SIG-M5 treated with dmso at 0.1 percent for 504 hours (cell line): ENCODE results near the gene UBE3B.

Experiments used
- DNase-seq: peaks from one replicate; lab custom pipeline; 2025; ENCODE audit not compliant: unreplicated experiment; lab: John Stamatoyannopoulos, UW

The UBE3B gene

GRCh38 chr12:109448707-109449390, 28.6 kb upstream of the UBE3B start:
- DNase-seq, result no peak

DNA sequence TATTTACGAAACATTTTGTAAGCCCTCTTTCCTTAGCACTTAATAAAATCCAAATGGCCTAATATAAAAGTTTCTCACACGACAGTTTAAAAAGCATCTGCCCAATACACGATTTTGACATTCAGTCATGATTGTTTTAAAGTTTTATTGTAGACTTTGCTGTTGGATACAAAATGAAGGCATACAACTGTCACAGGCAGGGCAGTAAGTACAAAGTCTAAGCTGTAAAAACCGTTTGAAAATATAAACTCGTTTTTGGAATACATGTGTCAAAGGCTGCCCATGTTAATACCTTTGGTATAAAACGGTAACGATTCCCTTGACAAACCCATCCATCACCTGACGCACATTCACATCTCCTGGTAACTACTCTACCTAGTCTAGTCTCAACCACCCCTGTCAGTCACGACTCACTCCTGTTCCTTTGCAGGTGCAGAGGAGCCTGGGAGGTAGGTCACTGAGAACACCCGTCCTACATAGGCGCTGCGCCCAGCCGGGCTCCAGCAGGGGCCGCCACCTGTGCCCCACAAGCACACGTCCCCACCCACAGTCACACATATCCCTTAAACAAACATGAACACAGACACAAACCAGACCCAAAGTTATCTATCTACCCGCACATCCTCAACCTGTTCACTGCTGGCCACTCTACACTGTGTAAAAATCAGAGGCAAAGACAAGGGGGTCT, 27.4 kb upstream of the UBE3B start:
- no peak for DNase-seq

DNA sequence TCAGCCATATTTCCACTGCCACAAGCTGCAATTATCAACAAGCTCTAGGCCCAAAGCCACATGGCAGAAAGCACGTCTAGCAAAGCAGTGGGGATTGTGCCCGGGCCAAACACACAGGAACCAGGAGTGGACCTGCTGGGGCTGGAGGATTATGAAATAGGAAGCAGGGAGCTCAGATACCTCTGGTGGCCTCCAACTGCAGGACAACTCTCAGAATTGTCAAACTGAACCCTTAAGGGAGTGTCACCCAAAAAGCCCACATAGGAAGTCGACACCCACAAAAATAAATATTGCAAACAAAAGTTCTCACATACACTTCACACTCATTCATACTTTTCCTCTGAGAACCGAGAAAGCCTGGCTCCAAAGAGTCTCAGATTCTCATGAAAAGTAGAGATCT, 26.5 kb upstream of the UBE3B start:
- no peak for DNase-seq

DNA sequence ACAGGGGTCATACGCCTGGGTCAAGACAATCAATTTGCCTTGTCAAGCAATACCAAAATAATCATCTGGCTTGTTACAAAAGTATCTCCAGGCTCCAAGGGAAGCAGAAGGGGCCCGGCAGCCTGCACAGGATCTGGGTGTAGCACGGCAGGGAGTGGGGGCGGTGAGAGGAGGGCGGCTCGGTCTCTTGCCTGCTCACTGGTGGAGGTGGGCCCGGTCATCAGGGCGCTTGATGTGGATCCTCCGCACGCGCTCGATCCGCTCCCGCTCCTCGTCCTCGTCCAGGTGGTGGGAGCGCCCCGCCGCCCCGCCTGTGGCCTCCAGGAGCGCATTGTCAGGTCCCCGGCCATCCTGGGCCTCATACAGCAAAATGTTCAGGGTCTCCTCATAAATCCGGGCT, 26.0 kb upstream of the UBE3B start:
- DNase-seq, result no peak

DNA sequence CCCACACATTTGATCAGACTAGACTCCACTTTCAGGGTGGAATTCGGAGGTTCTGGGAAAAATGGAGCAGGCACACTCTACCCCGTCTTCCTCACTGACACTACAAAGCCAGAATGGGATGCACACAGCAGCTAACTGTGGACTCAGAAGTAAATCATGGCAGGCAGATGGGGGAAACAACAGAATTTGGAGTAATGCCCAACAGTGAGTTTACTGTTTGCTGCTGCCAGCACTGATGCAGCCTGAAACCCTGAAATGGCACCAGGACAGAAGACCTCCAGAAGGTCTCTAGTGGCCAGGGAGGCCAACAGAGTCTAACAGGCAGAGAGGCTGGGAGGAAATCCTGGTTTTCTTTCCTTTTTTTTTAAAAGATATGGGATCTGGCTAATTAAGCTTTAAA, 24.9 kb upstream of the UBE3B start:
- DNase-seq, result no peak

DNA sequence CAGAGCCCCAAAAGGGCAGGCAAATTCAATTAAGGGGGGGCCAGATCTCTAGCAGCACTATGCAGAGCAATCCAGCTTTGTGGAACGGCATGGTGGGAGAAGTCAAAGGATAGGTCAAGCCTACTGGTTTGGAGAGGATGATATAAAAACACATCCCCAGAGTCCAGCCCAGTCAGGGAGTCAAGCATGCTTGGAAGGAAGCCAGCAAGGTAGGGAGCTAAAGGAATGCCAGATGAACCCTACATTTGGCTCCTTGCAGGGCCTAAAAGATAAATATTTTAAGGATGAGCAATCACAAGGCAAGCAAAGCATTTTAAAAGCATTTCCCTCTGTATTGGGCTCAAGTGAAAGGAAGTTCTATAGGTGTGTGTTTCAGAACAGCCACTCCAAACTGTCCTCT, 21.7 kb upstream of the UBE3B start:
- DNase-seq, result no peak

GRCh38 chr12:109458086-109458485, 19.3 kb upstream of the UBE3B start:
- DNase-seq, result no peak

DNA sequence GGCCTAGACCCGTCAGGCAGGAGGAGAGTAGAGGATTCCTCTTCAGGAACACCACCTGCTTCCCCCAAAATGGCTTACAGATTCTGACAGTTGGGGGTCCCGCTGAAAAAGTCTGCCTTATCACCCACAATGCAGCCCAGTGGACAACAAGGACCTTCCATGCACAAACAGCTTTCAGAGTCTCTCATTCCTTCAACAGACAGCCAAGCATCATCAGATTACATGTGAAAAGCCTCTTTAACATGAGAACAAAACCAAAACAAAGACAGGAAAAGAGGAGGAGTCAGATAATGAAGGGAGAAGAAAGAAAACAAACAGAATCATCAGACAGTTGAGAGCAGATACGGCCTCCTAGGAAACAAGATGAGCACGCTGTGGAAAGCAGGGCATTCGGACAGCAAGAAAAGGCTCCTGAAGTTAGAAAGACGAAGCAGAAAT, 18.6 kb upstream of the UBE3B start:
- DNase-seq, result no peak

DNA sequence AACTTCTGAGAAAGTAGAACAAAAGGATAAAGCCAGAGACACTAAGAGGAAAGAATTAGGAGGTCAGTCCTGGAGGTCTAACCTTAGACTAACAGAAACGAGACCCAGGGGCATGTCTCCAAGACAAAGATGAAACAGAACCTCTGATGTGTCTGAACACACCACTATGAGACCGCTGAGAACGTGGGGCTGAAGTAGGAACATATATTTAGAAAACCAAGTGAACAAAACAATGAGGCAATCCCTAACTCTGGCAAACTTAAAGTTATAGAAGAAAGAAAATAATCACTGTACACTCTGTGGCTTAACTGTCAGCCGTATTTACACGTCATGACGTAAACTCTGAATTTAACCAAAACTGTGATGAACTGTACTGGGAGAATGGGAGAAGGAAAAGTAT, 18.2 kb upstream of the UBE3B start:
- DNase-seq, result no peak

- DNase-seq, result no peak
These were observed 16.9 kb upstream of the UBE3B start for GRCh38 chr12:109460538-109460937.

DNA sequence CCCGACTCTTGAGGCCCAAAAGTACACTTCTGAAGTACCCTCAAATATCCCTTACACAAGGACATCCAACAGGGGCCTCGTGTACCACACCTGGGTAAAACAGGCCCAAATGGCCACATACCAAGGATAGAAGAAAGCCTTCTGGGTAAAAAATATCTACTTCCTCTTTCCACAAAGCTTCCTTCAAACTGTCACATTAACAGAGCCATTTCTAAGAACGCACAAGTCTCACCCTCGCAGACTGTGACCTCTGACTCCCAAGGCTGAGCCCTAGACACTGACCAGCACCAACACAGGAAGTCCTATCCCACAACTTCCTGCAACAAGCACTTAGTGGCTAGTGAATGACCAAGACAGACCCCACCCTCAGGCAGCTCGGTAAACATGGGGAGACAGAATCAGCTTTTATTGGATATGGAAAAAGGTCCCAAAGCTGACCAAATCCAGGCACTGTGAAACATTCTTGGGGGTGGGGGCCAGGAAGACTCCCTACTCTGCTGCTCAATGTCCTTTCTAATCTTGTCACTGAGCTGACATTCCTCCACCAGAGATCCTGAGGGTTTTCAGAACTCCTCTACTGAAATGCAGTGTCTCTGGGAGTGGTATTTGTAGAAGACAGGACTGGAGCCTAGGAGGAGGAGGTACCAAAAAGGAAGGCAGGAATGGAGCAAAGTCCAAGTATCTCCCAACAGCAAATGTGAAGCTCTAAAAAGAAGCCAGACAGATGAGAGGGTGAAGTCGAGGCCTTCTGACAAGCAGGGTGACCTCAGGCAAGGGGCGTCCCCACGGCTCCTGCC, 16.2 kb upstream of the UBE3B start:
- peak; percentile 59 for DNase-seq

- DNase-seq, result peak; percentile 47
These were observed 15.3 kb upstream of the UBE3B start for GRCh38 chr12:109461846-109462756.

- DNase-seq, result peak; percentile 46
These were observed 14.4 kb upstream of the UBE3B start for GRCh38 chr12:109462868-109463692.

DNA sequence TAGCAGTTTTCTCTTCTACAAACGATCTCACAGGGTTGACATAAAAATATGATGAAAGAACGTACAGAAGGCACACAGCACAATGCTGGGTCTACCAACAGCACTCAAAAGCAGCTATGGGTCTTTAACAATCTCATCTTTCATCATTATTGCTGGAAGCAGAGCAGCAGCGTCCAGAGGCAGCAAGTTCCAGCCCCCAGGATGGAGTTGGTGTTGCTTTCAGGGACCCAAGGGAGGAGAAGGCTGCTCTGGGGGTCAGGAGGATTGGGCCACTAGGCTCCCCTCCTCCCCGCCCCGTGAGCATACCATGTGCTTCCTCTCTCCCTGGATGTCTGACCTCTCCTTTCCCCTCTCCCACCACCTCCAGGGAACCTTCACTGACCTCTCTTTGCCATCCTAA, 13.7 kb upstream of the UBE3B start:
- DNase-seq, result no peak

DNA sequence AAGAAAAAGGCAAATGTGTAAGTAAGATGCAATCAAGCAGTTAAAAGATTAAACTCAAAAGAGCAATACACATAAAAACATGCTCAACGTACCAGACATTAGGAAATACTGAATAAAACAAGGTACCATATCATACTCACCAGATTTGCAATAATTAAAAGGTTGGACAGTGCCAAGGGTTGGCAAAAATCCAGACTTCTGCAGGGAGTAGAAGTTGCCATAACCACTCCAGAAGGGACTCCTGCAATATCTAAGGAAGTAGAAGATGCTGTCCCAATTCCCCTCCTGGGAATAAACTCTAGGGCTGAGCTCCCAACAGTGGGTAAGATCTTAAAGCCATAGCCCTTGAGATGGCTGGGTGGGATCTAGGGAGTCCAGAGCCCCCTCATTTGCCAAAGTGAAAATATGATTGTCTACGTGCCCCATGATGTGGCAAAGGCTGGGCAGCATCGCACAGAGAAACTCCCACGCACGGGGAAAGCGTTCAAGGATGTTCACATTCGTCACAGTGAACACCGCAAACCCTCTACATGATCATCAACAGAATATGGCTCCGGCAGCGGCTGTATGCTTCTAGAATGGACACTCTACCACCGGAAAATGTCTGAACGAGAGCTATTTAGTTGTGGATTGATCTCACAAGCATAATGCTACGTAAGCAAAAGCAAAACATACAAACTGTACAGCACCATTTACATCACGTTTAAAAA, 12.6 kb upstream of the UBE3B start:
- DNase-seq, result no peak

DNA sequence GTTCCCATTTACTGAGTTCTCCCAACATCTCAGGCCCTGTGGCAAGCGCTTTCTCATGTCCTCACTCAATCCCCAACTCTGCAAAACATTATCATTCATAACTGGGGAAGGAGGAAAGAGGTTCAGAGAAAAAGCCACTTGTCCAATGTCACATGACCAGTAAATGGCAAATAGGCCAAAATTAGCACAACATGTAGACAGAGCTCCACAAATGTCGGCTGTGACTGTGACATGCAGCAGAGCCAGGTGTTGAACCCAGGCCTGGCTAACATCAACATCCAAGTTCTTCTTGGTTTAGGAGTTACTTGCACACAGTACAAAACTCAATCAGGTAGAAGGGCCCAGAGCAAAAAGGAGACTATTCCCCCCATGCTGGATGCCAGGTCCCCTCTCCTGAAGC, 11.1 kb upstream of the UBE3B start:
- DNase-seq, result no peak

- no peak for DNase-seq
These were observed 10.6 kb upstream of the UBE3B start for GRCh38 chr12:109466821-109467220.

GRCh38 chr12:109467978-109468676, 9.3 kb upstream of the UBE3B start:
- DNase-seq, result no peak

- DNase-seq, result no peak
These were observed 7.9 kb upstream of the UBE3B start for GRCh38 chr12:109469517-109469916.
